Prostate gland (tissue), 2 donors: Measurements from ENCODE around the gene FCF1. TPM values are rescaled to one million over a fixed set of nuclear protein-coding genes. Genes with fewer than 3 reads are reported as not detected.
A peak's percentile ranks its signal among the peaks of the same experiment; 100 is the strongest.

Experiments
- DNase-seq: peaks from one replicate; pipeline ENCODE4 v3.0.0-alpha.2; 2019; ENCODE audit warnings: low spot score
- H3K27ac ChIP-seq, 2 donors: fragments of 200-600 bp; sonication (generic); 2 replicates each; pipeline ENCODE4 v1.5.1; 2017 to 2019
- H3K27me3 ChIP-seq: fragments of 200-600 bp; sonication (generic); replicated peaks from 2 replicates; pipeline ENCODE4 v1.5.1; 2019; ENCODE audit not compliant: insufficient read depth
- H3K36me3 ChIP-seq, 2 donors: fragments of 200-600 bp; sonication (generic); 1 replicate in 1 of 2; 2 replicates in 1 of 2; pipeline versions ENCODE4 v1.5.1 to v1.8.1; 2017 to 2019
- H3K4me1 ChIP-seq: fragments of 200-600 bp; sonication (generic); replicated peaks from 2 replicates; pipeline ENCODE4 v1.5.1; 2019
- H3K4me3 ChIP-seq, 2 donors: fragments of 200-600 bp; sonication (generic); 2 replicates each; pipeline ENCODE4 v1.5.1; 2017 to 2019
- H3K9me3 ChIP-seq: fragments of 200-600 bp; sonication (generic); 2 replicates; pipeline ENCODE4 v1.5.1; 2017
- CTCF ChIP-seq, 4 experiments: fragments of 200-600 bp in 2 of 4; fragments of 450-650 bp in 2 of 4; sonication (generic) in 2 of 4; IDR thresholded peaks; 1 replicate in 3 of 4; 2 replicates in 1 of 4; pipeline ENCODE4 v1.5.1; 2016 to 2019; ENCODE audit warnings: antibody characterized with exemption in 4 of 4, mild to moderate bottlenecking in 2 of 4, moderate library complexity in 2 of 4
- POLR2A ChIP-seq: fragments of 450-650 bp; IDR thresholded peaks from one replicate; pipeline ENCODE4 v1.6.1; 2016; ENCODE audit warnings: antibody characterized with exemption, mild to moderate bottlenecking
- POLR2AphosphoS5 ChIP-seq: sonication (generic); formaldehyde crosslinking; IDR thresholded peaks from one replicate; pipeline ENCODE4 v1.6.1; 2017; ENCODE audit warnings: antibody characterized with exemption
- WGBS: methylation state at CpG from one replicate; pipeline ENCODE4 v1.1.5; 2018; 5-methylcytosine and 5-hydroxymethylcytosine counted together
- intact Hi-C: fragments of 100-400 bp; cut with DNase I; formaldehyde crosslinking; loops from one replicate; pipeline ENCODE4 v1.14.2; 2022
- total RNA-seq, 2 donors: library from RNA; depleted of rRNA; stranded (reverse); fragments of >200 nt; gene quantifications; one replicate each; pipeline ENCODE4 v1.1.0, GENCODE V29; 2016

FCF1 gene
- total RNA-seq, 2 donors from 2014 or later, result 24.2 to 26.0 TPM

- H3K27me3 ChIP-seq, result no peaks in the 10 kb centered on the region
- TF ChIP-seq CTCF (IDR thresholded peaks at IDR 0.05) (no peak), POLR2AphosphoS5 (no peak), POLR2A (no peak)
- H3K9me3 ChIP-seq, result no peaks in the 10 kb centered on the region
- no peak for DNase-seq
- intact Hi-C loops, result loop anchor here (10.0 kb wide), 2 partner anchors 51 to 151 kb away; partner anchors contain the start of genes AREL1, FCF1 and LTBP2
- H3K36me3 ChIP-seq, result no peaks in the 10 kb centered on the region
- H3K27ac ChIP-seq, result no peak overlapping the region
- peak overlapping the region in 1 of 2 donors; percentile 100 for H3K4me3 ChIP-seq
- no peaks in the 10 kb centered on the region for H3K4me1 ChIP-seq
These were observed 52.8 kb downstream of the FCF1 start for GRCh38 chr14:74765721-74766120.

- H3K9me3 ChIP-seq, result no peaks in the 10 kb centered on the region
- H3K27me3 ChIP-seq, result no peaks in the 10 kb centered on the region
- TF ChIP-seq POLR2A (no peak), CTCF (IDR thresholded peaks at IDR 0.05) (no peak)
- H3K27ac ChIP-seq, result no peak overlapping the region
- 72% methylated on average over 5 of the region's 5 CpGs for WGBS
- no peak overlapping the region for H3K4me3 ChIP-seq
- intact Hi-C loops, result no loop called here
- H3K36me3 ChIP-seq, result no peaks in the 10 kb centered on the region
- no peak for DNase-seq
- H3K4me1 ChIP-seq, result no peaks in the 10 kb centered on the region
These were observed 58.5 kb downstream of the FCF1 start for GRCh38 chr14:74771399-74771798.

- no peak for DNase-seq
- H3K27me3 ChIP-seq, result no peaks in the 10 kb centered on the region
- H3K36me3 ChIP-seq, result peaks cover 4 to 10% of the 10 kb centered on the region in 2 donors
- TF ChIP-seq POLR2AphosphoS5 (no peak), CTCF (IDR thresholded peaks at IDR 0.05) (no peak), POLR2A (no peak)
- no peaks in the 10 kb centered on the region for H3K4me1 ChIP-seq
- no peak overlapping the region for H3K4me3 ChIP-seq
- intact Hi-C loops, result no loop called here
- H3K27ac ChIP-seq, result no peak overlapping the region
- no peaks in the 10 kb centered on the region for H3K9me3 ChIP-seq
These were observed 71.7 kb downstream of the FCF1 start for GRCh38 chr14:74784634-74785033.

DNA sequence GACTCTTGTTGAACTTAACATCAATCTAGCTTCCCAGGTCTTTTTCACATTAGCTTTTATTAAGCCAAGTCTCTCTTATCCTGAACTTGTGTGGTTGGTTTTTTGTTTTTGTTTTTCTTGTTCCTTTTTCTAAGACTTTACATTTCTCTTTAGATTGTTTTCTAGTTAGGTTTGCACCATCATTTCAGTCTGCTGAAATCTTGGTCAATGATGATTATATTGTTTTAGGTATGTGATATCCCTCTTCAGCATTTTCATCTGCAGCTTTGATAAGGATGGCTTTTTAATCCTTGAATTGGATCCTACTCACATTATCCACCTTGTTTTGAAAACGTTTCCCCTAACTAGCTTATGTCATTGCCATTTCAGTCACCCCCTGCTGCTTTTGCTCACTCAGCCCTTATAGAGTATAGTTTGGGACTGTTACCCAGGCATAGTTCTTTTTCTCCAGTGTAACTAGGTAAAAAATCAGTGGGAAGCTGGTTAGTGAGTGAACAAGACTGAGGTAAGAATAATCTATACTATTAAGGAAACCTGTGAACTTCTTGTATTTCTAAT is 72.2 kb downstream of the FCF1 start:
- H3K36me3 ChIP-seq, result peaks cover 4 to 5% of the 10 kb centered on the region in 2 donors
- no peak for TF ChIP-seq POLR2A
- TF ChIP-seq CTCF (IDR thresholded peaks at IDR 0.05), result no peak
- TF ChIP-seq POLR2AphosphoS5, result no peak
- no peak for DNase-seq

DNA sequence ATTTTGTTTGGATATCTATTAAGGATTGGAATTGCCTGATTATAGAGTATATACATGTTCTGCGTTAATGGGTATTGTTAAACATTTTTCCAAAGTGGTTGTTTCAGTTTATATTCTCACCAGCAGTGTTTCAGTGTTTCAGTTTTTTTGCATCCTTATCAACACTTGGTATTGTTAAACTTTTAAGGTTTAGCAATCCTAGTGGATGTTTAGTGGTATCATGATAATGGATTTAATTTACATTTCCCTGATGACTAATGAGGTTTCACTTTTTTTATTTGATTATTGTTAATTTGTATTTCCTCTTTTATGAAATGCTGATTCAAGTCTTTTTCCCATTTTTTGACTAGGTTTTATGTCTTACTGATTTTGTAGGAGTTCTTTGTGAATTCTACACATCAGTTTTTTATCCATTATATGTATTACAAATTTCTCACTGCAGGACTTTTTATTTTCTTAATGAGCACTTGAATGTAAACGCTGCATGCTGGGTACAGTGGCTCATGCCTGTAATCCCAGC is 73.9 kb downstream of the FCF1 start:
- H3K4me3 ChIP-seq, result no peak overlapping the region
- no peak overlapping the region for H3K27ac ChIP-seq
- no peaks in the 10 kb centered on the region for H3K4me1 ChIP-seq
- H3K9me3 ChIP-seq, result no peaks in the 10 kb centered on the region
- no peaks in the 10 kb centered on the region for H3K27me3 ChIP-seq
- H3K36me3 ChIP-seq, result no peaks in the 10 kb centered on the region
- intact Hi-C loops, result no loop called here
- 95% methylated on average over 2 of the region's 2 CpGs for WGBS
- no peak for TF ChIP-seq POLR2AphosphoS5
- no peak for TF ChIP-seq POLR2A
- no peak for TF ChIP-seq CTCF (IDR thresholded peaks at IDR 0.05)
- no peak for DNase-seq

More for the DNA sequence above, 72.2 kb downstream of the FCF1 start:
- no peaks in the 10 kb centered on the region for H3K4me1 ChIP-seq
- intact Hi-C loops, result no loop called here
- H3K27ac ChIP-seq, result no peak overlapping the region
- H3K27me3 ChIP-seq, result no peaks in the 10 kb centered on the region
- WGBS, result 42% methylated on average over 1 of the region's 1 CpG
- H3K9me3 ChIP-seq, result no peaks in the 10 kb centered on the region
- no peak overlapping the region for H3K4me3 ChIP-seq
